K562 (cell line): Measurements from ENCODE around the gene POFUT2.

Experiments
- BCL6 ChIP-seq: fragments of 250-450 bp; sonication (Bioruptor Pico); IDR thresholded peaks from 2 replicates; pipeline ENCODE4 v1.4.0; 2020
- CHD2 ChIP-seq: IDR thresholded peaks from 2 replicates; pipeline ENCODE4 v1.6.1; 2011; ENCODE audit warnings: low read depth, low read length
- CREB3L1 ChIP-seq: fragments of 450-650 bp; IDR thresholded peaks from 2 replicates; pipeline ENCODE4 v1.6.1; 2014; ENCODE audit warnings: low read depth, mild to moderate bottlenecking, moderate library complexity, borderline replicate concordance
- EP300 ChIP-seq: IDR thresholded peaks from 2 replicates; pipeline ENCODE4 v1.6.1; 2012; ENCODE audit warnings: low read length, improper control_type of control experiment
- JUND ChIP-seq, 2 experiments: IDR thresholded peaks; 2 replicates in 1 of 2; 3 replicates in 1 of 2; pipeline ENCODE4 v1.6.1; 2011; ENCODE audit warnings: borderline replicate concordance in 2 of 2, low read depth in 2 of 2, low read length in 2 of 2, improper control_type of control experiment in 1 of 2, missing biosample characterization in 1 of 2, missing genetic modification characterization in 1 of 2, missing genetic modification reagents in 1 of 2
- POLR2AphosphoS5 ChIP-seq: IDR thresholded peaks from 2 replicates; pipeline ENCODE4 v1.6.1; 2011; ENCODE audit warnings: mild to moderate bottlenecking, low read depth, low read length, moderate library complexity; ENCODE audit not compliant: control insufficient read depth, insufficient read depth
- REST ChIP-seq, 2 experiments: fragments of 450-650 bp; formaldehyde crosslinking in 1 of 2; IDR thresholded peaks; 2 replicates each; pipeline versions ENCODE4 v1.4.0 to v1.6.1; 2014 to 2020; ENCODE audit warnings: mild to moderate bottlenecking in 2 of 2, borderline replicate concordance in 1 of 2, low read depth in 1 of 2
- SP1 ChIP-seq: sonication (generic); formaldehyde crosslinking; IDR thresholded peaks from 2 replicates; pipeline ENCODE4 v1.8.1; 2022; ENCODE audit warnings: mild to moderate bottlenecking, missing genetic modification reagents

GRCh38 chr21:45255381-45256020, 32.2 kb downstream of the POFUT2 start:
- TF ChIP-seq SP1 (CRISPR knock-in tag) (no peak; the same call in 1 of the 2 replicates), REST (IDR thresholded peaks at IDR 0.05; ENCODE audit: borderline replicate concordance) (peak; percentile 61), REST (CRISPR knock-in tag; IDR thresholded peaks at IDR 0.05; ENCODE audit: low read depth) (no peak), CHD2 (no peak), POLR2AphosphoS5 (no peak), CREB3L1 (no peak), BCL6 (no peak), JUND (IDR thresholded peaks at IDR 0.05; ENCODE audit: borderline replicate concordance, low read depth, low read length) (no peak), JUND (tag; IDR thresholded peaks at IDR 0.05; ENCODE audit: borderline replicate concordance, low read depth, low read length) (no peak), EP300 (no peak)
